HG03521 (cell line): ENCODE measurements around the gene ATPAF1.
"Not testable (repeated sequence)": the region's sequence is repeated elsewhere in the genome, so short reads cannot be mapped to it uniquely, and the experiment has no call there.

Experiments used
- ATAC-seq: cut with Tn5 transposase; IDR thresholded peaks from one replicate; pipeline ENCODE4 v1.9.1; 2021; ENCODE audit warnings: mild to moderate bottlenecking, moderate library complexity; ENCODE audit not compliant: unreplicated experiment

Gene ATPAF1, protein sequence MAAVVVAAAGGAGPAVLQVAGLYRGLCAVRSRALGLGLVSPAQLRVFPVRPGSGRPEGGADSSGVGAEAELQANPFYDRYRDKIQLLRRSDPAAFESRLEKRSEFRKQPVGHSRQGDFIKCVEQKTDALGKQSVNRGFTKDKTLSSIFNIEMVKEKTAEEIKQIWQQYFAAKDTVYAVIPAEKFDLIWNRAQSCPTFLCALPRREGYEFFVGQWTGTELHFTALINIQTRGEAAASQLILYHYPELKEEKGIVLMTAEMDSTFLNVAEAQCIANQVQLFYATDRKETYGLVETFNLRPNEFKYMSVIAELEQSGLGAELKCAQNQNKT

DNA sequence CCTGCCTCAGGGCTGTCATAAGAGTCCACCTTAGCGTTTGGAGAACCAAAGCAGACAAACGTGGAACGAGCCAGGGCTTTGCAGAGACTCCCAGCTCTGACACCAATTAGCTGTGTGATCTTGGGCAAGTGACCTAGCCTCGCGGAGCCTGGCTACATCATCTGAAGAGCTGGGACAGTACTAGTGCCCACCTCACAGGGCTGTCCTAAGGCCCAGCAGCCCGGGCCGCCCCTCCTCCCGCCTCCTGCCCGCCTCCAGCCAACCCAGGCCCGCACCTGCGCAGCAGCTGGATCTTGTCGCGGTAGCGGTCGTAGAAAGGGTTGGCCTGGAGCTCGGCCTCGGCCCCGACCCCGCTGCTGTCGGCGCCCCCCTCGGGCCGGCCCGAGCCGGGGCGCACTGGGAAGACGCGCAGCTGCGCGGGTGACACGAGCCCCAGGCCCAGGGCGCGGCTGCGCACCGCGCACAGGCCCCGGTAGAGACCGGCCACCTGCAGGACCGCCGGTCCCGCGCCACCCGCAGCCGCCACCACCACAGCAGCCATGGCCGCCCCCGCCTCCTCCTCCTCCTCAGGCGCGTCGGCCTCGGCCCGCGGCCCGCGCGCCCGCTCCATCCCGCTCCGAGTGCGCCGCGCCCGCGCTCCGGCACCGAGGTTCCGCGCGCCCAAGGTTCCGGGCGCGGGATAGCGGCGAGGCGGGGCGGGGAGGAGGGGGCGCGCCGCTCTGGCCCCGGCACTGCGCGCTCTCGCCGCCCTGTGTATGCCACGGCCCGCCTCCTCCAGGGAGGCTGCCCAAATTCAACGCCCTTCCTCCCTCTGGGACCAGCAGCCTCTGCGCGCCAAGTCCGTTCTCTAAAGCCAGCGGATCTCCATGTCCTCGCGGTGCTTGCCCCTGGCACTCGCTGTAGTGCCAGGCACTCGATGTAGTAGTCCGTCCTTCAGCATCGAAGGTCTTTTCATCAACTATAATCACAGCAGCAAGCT is at the start of gene ATPAF1:
Gene ATPAF1 (minus strand): TSS at position 583 of the 979 bp plus-strand sequence. CDS start 42 bp downstream, at position 541.
- peak; percentile 81 for ATAC-seq

DNA sequence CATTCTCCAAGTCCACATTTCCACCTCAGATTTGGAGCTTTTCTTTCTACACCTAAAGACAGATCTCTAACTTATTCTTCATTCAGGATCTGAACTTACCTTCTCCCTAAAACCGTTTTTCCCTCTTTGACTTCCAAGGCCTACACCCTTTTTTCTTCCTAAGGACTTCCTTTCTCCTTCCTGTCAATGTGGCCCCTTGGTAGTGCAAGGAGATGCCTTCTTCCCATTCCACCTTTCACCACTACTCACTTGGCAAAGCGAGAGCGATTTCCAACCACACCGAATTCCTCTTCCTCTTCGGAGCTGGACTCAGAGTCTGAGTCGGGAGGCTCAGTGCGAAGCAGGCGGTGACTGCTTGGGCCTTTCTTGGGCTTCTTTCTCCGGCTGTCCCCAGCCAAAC is 49.5 kb upstream of the ATPAF1 start:
- ATAC-seq: no peak

DNA sequence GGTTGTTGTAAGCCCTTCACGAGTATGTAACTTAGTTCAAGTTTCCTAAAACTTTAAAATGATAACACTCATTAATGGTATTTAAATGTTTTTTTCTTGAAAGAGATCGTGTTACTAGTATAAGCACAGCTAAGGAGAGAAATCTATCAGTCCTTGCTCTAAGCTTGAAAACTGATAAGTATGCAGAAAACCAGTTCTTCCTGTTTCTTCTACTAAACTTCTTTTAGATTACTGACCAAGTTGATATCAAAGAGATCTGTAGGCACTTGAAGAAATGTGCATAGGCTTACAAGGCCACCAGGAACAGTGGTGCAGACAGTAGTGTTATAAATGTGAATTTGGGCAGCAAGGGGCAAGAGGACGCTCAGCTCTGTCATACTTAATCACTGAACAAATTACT is 46.8 kb upstream of the ATPAF1 start:
- ATAC-seq: no peak

DNA sequence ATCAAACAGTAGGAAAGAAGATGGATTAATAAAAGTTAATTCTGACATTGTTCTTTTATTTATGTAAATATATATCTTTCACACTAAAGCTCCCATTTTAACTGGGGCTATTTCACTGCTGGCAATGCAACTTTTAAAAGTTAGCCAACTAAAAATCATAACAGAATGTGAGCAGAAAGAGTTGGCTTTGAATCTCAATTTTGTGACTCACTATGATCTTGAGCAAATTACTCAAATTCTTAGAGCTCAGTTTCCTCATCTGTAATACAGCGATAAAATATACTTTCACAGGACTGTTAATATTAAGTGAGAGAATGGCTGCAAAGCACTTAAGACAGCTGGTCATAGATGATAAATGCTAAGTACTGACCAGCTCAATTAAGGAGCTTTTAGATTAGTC is 40.0 kb upstream of the ATPAF1 start:
- ATAC-seq: no peak

DNA sequence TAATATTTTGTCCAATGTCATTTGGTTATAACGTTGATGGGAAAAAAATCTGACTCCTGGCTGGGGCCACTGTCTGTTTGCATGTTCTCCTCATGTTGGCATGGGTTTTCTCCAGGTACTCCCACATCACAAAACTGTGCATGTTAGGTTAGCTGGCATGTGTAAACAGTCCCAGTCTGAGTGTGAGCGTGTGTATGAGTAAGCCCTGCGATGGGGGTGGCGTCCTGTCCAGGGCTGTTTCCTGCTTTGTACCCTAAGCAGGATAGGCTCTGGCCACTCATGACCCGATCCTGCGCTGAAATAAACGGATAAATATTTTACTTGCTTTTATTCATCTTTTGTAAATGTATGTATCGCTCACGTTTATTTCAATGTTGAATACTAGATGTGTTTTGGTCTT is 37.2 kb upstream of the ATPAF1 start:
- ATAC-seq: no peak

DNA sequence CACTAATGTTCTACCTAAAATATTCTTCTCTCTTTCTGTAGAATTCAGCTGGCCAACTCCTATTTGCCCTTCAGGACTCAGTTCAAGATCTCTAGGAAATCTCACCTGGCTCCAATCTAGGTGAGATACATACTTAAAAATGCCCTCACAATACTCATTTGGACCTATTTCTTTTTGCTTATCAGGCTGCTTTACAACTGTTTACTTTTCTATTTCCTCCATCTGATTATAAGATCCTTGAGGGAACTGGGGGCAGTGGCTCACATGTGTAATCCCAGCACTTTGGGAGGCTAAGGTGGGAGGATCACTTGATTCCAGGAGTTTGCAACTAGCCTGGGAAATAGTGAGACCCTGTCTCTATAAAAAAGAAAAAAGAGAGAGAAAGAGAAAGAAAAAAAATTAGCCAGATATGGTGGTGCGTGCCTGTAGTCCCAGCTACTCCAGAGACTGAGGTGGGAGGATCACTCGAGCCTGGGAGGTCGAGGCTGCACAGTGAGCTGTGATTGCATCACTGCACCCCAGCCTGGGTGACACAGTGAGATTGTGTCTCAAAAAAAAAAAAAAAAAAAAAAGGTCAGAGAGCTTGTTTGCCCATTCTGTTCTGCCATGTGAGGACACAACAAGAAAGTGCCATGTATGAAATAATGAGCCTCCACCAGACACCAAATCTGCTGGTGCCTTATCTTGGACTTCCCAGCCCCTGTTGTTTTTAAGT is 35.9 kb upstream of the ATPAF1 start:
- no peak for ATAC-seq

DNA sequence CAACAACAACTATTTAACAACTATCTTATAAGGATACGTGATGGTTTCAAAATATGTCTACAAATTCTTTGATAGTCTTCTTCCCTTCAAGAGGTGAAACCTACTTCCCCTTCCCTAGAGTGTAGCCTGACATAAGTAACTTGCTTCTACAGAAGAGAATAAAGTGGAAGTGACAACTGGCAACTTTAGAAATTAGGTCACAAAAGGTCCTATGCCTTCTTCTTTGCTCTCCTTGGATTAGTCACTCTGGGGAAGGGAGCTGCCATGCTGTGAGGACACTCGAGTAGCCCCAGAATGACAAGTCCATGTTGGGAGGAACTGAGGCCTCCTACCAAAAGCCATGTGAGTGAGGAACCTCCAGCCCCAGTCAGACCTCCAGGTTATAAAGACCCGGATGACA is 31.5 kb upstream of the ATPAF1 start:
- ATAC-seq: no peak

DNA sequence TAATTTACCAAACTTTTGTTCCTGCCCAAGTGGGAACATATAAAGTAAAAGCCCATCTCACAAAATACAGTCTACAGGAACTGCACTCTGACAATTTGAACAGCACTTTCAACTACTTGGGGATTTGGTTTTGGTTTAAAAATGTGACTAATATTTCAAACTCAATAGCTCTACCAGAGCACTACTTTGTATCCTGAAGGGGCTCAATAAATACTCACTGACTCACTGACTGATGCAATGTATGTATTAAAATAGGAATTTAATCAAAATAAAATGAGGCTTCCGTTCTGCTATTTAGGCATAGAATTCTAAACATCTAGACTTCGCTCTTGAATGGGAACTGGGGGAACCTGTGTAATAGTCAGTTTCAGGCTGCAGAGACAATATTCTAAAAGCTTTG is 28.9 kb upstream of the ATPAF1 start:
- no peak for ATAC-seq

DNA sequence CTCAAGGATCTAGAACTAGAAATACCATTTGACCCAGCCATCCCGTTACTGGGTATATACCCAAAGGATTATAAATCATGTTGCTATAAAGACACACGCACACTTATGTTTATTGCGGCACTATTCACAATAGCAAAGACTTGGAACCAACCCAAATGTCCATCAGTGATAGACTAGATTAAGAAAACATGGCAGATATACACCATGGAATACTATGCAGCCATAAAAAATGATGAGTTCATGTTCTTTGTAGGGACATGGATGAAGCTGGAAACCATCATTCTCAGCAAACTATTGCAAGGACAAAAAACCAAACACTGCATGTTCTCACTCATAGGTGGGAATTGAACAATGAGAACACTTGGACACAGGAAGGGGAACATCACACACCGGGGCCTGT is 26.5 kb upstream of the ATPAF1 start:
- ATAC-seq: not testable (repeated sequence)

DNA sequence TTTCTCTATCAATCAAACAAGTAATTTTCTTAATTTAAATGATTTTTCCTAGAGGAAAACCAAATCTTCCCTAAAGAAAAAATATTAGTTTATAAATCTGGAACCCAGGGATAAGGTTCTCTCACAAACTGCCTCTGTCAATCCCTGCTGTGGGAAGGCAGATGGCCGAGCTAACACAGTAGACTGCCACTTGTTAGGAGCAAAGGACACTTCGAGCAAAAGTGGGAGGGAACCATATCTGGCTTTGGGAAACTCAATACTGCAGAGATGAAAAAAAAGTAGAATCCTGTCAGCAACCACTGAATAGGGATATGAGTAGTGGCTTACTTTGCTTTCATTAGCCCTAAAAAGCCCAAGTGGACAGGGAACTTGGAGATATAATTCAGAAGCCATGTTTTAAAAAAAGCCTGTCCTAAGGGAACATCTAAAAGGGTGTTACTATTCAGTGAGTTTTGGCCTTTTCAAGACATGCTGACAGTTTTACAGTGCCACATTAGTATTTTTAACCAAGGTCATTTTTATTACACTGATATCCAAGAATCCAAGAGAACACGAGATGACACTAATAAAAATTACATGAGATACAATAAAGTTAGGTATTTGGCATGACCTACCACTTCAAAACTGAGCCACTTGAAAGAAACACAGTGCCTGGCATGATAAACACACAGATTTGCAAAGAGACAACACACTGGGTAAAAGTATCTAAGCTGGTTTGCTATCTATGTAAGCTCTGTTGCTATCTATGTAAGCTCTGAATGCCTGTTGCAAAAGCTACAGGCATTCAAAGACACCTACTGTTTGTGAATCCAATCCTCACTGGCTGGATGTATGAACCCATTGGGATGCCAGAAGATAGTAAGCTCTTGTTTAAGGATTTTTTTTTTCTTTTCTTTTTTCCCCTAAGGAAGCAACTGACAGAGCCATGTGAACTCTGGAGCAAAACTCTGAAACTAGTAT is 24.9 kb upstream of the ATPAF1 start:
- no peak for ATAC-seq

DNA sequence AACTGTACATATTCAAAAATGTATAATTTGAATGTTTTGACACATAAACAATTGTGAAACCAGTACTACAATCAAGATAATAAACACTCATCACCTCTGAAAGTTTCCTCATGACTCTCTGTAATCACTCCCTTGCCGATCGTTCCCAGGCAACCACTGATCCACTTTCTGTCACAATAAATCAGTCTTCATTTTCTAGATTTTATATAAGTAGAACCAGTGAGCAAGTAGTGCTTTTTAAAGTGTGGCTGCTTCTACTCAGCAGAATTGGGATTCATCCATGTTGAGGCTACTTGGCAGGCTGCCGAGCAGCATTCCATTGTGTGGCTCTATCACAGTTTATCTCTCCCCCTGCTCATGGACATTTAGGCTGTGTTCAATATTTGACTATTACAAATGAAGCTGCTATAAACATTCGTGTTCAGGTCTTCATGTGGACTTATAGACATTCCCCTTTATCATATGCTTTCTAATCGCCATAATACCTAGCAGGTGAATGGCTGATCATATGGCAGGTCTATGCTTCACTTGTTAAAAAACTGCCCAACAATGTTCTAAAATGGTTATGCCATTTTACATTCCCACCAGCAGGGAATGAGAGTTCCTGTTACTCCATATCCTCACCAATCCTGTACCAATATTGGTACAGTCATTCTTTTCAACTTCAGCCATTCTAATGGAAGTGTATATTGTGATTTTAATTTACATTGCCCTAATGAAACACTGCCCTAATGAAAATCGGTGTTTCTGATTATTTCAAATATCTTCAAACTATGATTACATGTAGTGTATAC is 24.0 kb upstream of the ATPAF1 start:
- no peak for ATAC-seq

DNA sequence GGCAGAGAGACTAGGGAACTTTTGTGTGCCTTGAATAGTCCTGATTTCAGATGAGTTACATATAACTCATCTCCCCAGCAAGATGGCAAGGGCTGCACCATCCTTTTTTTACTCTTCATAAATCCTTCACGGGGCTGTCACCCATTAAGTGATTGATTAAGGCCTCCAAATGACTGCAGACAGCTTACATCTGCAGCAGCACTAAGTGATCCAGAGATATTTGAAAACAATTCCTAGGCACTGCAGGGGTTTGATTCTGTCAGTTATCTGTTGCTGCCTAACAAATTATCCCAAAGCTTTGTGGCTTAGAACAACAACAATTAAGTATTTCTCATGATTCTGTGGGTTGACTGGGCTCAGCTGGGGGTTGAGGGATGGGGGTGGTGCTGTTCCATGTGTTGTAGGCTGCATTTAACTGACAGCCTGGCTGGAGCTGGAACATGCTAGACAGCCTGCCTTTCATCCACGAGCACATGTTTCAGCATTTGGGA is 22.8 kb upstream of the ATPAF1 start:
- no peak for ATAC-seq

DNA sequence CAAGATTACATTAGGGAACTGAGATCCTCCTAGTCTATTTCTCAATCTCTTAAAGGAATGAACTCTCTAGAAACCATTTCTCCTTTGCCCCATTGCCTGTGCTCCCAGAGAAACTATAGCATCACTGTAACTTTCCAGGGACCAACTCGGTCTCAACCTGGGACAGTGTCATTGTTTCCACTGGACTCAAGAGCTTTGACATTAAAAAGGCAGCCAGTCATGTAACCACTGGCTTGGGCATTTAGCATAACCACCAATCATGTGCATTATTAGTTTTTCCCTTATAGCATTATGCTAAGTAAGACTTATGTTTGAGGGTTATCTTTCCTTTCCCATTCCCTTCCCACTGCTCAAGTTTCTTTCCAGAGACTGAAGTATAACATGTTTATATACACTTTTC is 21.7 kb upstream of the ATPAF1 start:
- ATAC-seq: no peak

DNA sequence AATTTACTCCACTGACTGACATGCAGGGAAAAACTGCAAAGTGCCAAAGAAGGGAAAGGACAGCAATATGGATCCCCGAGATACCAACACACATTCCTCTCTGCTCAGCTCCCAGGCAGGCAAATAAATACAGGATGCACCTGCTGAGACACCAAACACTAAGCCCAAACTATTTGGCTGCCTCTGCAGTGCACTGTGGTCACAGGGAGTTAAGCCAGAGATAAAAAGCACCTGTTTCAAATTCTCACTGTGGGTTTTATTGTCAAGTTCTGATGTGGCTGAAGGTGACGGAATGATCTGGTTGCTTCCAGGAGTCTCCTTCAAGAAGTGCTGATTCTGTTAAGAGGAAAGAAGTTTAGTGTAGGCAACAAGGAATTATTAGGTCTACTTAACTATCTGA is 21.2 kb upstream of the ATPAF1 start:
- no peak for ATAC-seq

DNA sequence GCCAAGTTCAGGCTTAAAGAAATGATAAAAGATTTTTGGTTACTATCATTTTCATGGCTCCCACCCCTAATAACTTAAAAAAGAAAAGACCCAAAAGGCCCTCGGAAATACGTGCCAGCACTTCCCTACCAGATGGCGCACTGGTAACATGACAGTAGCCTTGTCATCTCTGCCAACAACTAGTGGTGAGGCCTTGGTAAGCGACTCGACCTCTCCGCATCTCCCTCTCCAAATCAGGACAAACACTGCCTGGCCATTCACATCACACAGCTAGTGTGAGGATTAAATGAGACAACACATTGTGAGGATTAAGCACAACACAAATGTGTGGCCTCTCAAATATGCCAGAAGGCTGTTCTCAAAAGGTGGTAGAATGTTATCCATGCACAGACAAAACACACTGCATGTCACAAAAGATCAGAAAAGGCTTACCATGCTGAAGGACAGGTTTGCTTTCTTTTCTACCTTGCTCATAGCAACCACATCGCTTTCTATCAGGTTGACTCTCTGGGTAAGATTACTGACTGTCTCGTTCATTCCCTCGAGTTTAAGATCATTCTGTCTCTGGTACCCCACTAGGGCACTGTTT is 19.9 kb upstream of the ATPAF1 start:
- ATAC-seq: no peak

DNA sequence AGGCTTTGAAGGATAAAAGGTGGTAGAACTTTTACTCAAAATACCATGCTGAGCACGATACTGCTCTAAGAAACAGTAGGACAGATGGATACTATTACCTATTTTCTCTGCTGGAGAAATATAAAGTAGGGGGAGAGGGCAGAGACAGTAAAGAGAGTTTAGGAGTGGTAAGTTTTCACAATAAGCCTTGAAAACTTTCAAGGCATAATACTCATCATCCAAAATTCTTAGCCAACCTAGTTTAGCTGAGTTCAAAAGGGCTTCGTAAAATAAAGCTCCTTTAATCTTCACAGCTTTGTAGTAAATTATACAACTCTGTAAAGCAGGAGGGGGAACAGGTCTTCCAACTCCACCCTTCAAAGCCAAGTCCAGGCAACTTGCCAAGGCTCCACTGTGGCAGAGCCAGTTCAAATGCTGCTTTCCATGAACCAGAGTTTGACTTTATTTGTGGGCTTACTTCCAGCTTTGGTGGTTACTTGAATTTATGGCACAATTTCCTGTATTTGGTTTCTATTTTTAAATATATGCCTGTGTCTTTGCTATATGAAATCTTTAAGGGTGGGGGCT is 19.0 kb upstream of the ATPAF1 start:
- ATAC-seq: no peak

DNA sequence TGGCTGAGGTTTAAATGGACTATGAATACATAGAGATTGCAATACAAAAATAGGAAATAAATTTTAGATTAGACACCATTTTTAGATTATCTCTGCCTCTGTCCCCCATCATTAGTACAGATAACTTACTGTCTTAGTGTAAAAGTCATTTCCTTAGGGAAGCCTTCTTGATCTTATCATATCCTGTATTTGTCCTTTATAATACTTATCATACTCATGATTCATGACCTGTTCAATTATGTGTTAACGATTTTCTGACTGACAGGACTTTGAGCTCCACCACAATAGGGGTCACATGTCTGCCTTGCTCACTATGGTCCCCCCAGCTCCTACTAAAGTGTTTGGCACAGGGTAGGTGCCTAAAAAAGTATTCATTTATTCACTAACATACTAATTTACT is 18.1 kb upstream of the ATPAF1 start:
- no peak for ATAC-seq

DNA sequence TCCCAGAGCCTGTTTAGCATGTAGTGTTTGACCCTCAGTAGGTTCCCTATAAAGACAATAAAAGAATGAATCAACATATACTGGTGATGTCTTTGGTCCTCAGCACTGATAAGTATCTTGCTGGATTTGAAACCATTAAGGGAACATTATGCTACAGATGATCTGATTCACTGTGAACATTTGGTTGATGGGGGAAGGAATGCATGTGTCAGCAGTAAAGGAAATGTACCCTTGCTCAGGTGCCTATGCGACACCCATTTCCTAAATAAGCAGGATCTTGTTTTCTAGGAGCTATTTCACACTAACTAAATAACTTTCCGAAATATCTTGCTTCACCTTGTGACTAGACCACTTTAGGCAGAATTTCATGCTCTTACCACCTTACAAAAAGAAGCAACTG is 16.5 kb upstream of the ATPAF1 start:
- ATAC-seq: no peak

DNA sequence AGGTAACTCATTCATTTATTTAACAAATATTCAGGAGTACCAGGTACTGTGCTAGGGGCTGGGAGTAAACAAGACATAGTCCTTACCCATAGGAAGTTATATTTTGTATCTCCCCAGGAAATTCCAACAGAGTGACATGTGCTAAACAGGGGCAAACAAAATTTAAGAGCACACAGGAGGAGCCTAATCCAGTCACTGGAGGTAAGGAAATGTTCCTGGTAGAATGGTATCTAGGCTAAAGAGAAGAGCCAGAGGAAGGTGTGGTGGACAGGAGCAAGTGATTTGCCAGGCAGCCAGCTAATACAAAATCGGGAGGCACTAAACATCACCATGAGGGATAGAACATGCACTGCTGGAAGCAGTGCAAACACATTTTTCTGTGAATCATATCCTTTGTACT is 13.9 kb upstream of the ATPAF1 start:
- no peak for ATAC-seq
